GM18870 (cell line): ENCODE data around the gene NXN.
"Not testable (repeated sequence)": the region's sequence is repeated elsewhere in the genome, so short reads cannot be mapped to it uniquely, and the experiment has no call there.

ENCODE experiments used
- ATAC-seq: cut with Tn5 transposase; IDR thresholded peaks from one replicate; pipeline ENCODE4 v1.9.1; 2021; ENCODE audit warnings: moderate library complexity; ENCODE audit not compliant: unreplicated experiment

The NXN gene

GRCh38 chr17:924306-924705, 55.3 kb downstream of the NXN start:
- not testable (repeated sequence) for ATAC-seq

- ATAC-seq, result no peak
Measured at GRCh38 chr17:923633-924032, 55.9 kb downstream of the NXN start.

GRCh38 chr17:921161-921560, 58.4 kb downstream of the NXN start:
- ATAC-seq, result no peak

GRCh38 chr17:920190-920589, 59.4 kb downstream of the NXN start:
- no peak for ATAC-seq

GRCh38 chr17:917941-918740, 61.4 kb downstream of the NXN start:
- no peak for ATAC-seq

GRCh38 chr17:917391-917811, 62.2 kb downstream of the NXN start:
- ATAC-seq, result no peak

- ATAC-seq, result no peak
Measured at GRCh38 chr17:916315-916714, 63.3 kb downstream of the NXN start.

GRCh38 chr17:915538-916201, 63.9 kb downstream of the NXN start:
- ATAC-seq, result no peak

GRCh38 chr17:914561-914960, 65.0 kb downstream of the NXN start:
- ATAC-seq, result no peak

GRCh38 chr17:913207-913606, 66.4 kb downstream of the NXN start:
- no peak for ATAC-seq

GRCh38 chr17:909642-910323, 69.8 kb downstream of the NXN start:
- no peak for ATAC-seq

GRCh38 chr17:907725-908124, 71.9 kb downstream of the NXN start:
- ATAC-seq, result no peak

GRCh38 chr17:905708-906107, 73.9 kb downstream of the NXN start:
- ATAC-seq, result not testable (repeated sequence)

GRCh38 chr17:903691-904481, 75.7 kb downstream of the NXN start:
- ATAC-seq, result no peak

GRCh38 chr17:902463-902862, 77.1 kb downstream of the NXN start:
- no peak for ATAC-seq

GRCh38 chr17:901964-902363, 77.6 kb downstream of the NXN start:
- ATAC-seq, result no peak

GRCh38 chr17:901191-901950, 78.2 kb downstream of the NXN start:
- ATAC-seq, result no peak

- ATAC-seq, result no peak
Measured at GRCh38 chr17:900336-900934, 79.1 kb downstream of the NXN start.

GRCh38 chr17:897970-898619, 81.5 kb downstream of the NXN start:
- ATAC-seq, result no peak
